IMR-90 (cell line): Measurements from ENCODE around the gene PTPN21. TPM values are rescaled to one million over a fixed set of nuclear protein-coding genes. Genes with fewer than 3 reads are reported as not detected.
A peak's percentile ranks its signal among the peaks of the same experiment; 100 is the strongest.

Experiments used
- ATAC-seq: fragments of 200-7000 bp; cut with Tn5 transposase; 2 replicates; pipeline ENCODE4 v1.9.1; 2020; ENCODE audit warnings: low read depth, mild to moderate bottlenecking, moderate library complexity
- BruUV-seq: library from RNA; stranded (reverse); fragments of 400-500 nt; replicated peaks from 2 replicates; lab custom pipeline; 2021; lab: Mats Ljungman, UMichigan
- CTCF ChIA-PET: fragments of 300-600 bp; formaldehyde crosslinking; extraction: SDS; loops from one replicate; lab custom pipeline; 2021; ENCODE audit warnings: antibody characterized with exemption; lab: Yijun Ruan, JAX
- POLR2A ChIA-PET: fragments of 300-600 bp; sonication (Branson Sonifier 250); formaldehyde crosslinking; loops from one replicate; lab custom pipeline; 2022; ENCODE audit warnings: antibody characterized with exemption; ENCODE audit not compliant: unreplicated experiment; lab: Charles Lee
- DNase-seq: peaks from one replicate; pipeline ENCODE4 v3.0.0; 2013
- H2AFZ ChIP-seq: replicated peaks from 2 replicates; pipeline ENCODE3; 2013; ENCODE audit warnings: low read length, mild to moderate bottlenecking; ENCODE audit not compliant: poor library complexity
- H2AK5ac ChIP-seq: 2 replicates; pipeline ENCODE4 v1.6.1; 2013; ENCODE audit warnings: low read depth, low read length, inconsistent platforms
- H2AK9ac ChIP-seq: replicated peaks from 2 replicates; pipeline ENCODE3; 2013; ENCODE audit warnings: mild to moderate bottlenecking, low read depth, low read length, moderate library complexity; ENCODE audit not compliant: poor library complexity
- H2BK120ac ChIP-seq: 2 replicates; pipeline ENCODE4 v1.6.1; 2013; ENCODE audit warnings: low read depth, low read length, inconsistent platforms
- H2BK15ac ChIP-seq: 3 replicates; pipeline ENCODE4 v1.6.1; 2013; ENCODE audit warnings: low read depth, low read length, inconsistent platforms
- H2BK20ac ChIP-seq: 2 replicates; pipeline ENCODE4 v1.6.1; 2013; ENCODE audit warnings: low read depth, mild to moderate bottlenecking, inconsistent platforms, low read length, moderate library complexity
- H2BK5ac ChIP-seq: 2 replicates; pipeline ENCODE4 v1.6.1; 2013; ENCODE audit warnings: mild to moderate bottlenecking, low read depth, low read length, inconsistent platforms; ENCODE audit not compliant: poor library complexity, severe bottlenecking
- H3K14ac ChIP-seq: replicated peaks from 2 replicates; pipeline ENCODE4 v1.6.1; 2013; ENCODE audit warnings: low read depth, low read length, inconsistent platforms
- H3K18ac ChIP-seq: 2 replicates; pipeline ENCODE4 v1.6.1; 2013; ENCODE audit warnings: low read depth, low read length, control low read depth
- H3K23ac ChIP-seq: 2 replicates; pipeline ENCODE4 v1.6.1; 2013; ENCODE audit warnings: low read depth, low read length, inconsistent platforms
- H3K27ac ChIP-seq: 2 replicates; pipeline ENCODE4 v1.5.1; 2013; ENCODE audit warnings: mild to moderate bottlenecking, control low read depth, low read length; ENCODE audit not compliant: insufficient read depth
- H3K27me3 ChIP-seq: 2 replicates; pipeline ENCODE4 v1.6.1; 2013; ENCODE audit warnings: low read length; ENCODE audit not compliant: control insufficient read depth, insufficient read depth
- H3K36me3 ChIP-seq: 2 replicates; pipeline ENCODE4 v1.6.1; 2013; ENCODE audit warnings: low read length, mixed read lengths; ENCODE audit not compliant: control insufficient read depth, insufficient read depth
- H3K4ac ChIP-seq: 2 replicates; pipeline ENCODE4 v1.6.1; 2013; ENCODE audit warnings: low read depth, low read length, inconsistent platforms
- H3K4me1 ChIP-seq: 2 replicates; pipeline ENCODE4 v1.6.1; 2013; ENCODE audit warnings: low read length, mixed read lengths; ENCODE audit not compliant: control insufficient read depth, insufficient read depth
- H3K4me2 ChIP-seq: 2 replicates; pipeline ENCODE4 v1.6.1; 2013; ENCODE audit warnings: low read depth, mild to moderate bottlenecking, control low read depth, low read length, moderate library complexity
- H3K4me3 ChIP-seq: 2 replicates; pipeline ENCODE4 v1.5.1; 2013; ENCODE audit warnings: low read depth, mild to moderate bottlenecking, control low read depth, low read length, moderate library complexity; ENCODE audit not compliant: insufficient read depth
- H3K56ac ChIP-seq: 2 replicates; pipeline ENCODE4 v1.6.1; 2013; ENCODE audit warnings: low read length, inconsistent platforms; ENCODE audit not compliant: insufficient read depth; ENCODE audit errors: extremely low read depth
- H3K79me1 ChIP-seq, 2 experiments: 2 replicates each; pipeline ENCODE4 v1.6.1; 2013; ENCODE audit warnings: low read length in 2 of 2, inconsistent platforms in 1 of 2, low read depth in 1 of 2
- H3K9ac ChIP-seq: 2 replicates; pipeline ENCODE4 v1.6.1; 2013; ENCODE audit warnings: low read depth, low read length, control low read depth
- H3K9me1 ChIP-seq: 2 replicates; pipeline ENCODE4 v1.6.1; 2013; ENCODE audit warnings: low read length, inconsistent platforms; ENCODE audit not compliant: insufficient read depth
- H3K9me3 ChIP-seq: 2 replicates; pipeline ENCODE4 v1.6.1; 2013; ENCODE audit warnings: low read length; ENCODE audit not compliant: control insufficient read depth, insufficient read depth
- H4K20me1 ChIP-seq: 2 replicates; pipeline ENCODE4 v1.6.1; 2013; ENCODE audit warnings: low read length, inconsistent platforms; ENCODE audit not compliant: insufficient read depth
- H4K5ac ChIP-seq: 2 replicates; pipeline ENCODE4 v1.6.1; 2013; ENCODE audit warnings: mild to moderate bottlenecking, low read depth, low read length, control low read depth
- H4K8ac ChIP-seq, 2 experiments: 2 replicates each; pipeline ENCODE4 v1.6.1; 2013; ENCODE audit warnings: low read depth in 2 of 2, low read length in 2 of 2, control low read depth in 1 of 2, inconsistent platforms in 1 of 2
- H4K91ac ChIP-seq: 2 replicates; pipeline ENCODE4 v1.6.1; 2013; ENCODE audit warnings: low read depth, low read length, inconsistent platforms; ENCODE audit not compliant: insufficient read depth
- MAZ ChIP-seq: IDR thresholded peaks from 2 replicates; pipeline ENCODE4 v1.6.1; 2012; ENCODE audit warnings: low read depth, mild to moderate bottlenecking, low read length, improper control_type of control experiment, moderate library complexity, borderline replicate concordance
- WGBS, 2 experiments: methylation state at CpG; one replicate each; pipeline versions ENCODE4 v1.1.5 to v1.1.7; 2013; ENCODE audit warnings: missing lambda C conversion rate in 2 of 2; ENCODE audit not compliant: insufficient read length in 1 of 2; ENCODE audit errors: extremely low coverage in 2 of 2; 5-methylcytosine and 5-hydroxymethylcytosine counted together
- dilution Hi-C: fragments of 300-500 bp; cut with HindIII; formaldehyde crosslinking; loops from one replicate; pipeline ENCODE4 v1.14.3; 2018; ENCODE audit warnings: low sequenced_read_pairs; ENCODE audit not compliant: unreplicated experiment
- in situ Hi-C: fragments of 300-500 bp; cut with MboI; formaldehyde crosslinking; loops from 3 replicates; pipeline ENCODE4 v1.14.3; 2019; ENCODE audit warnings: low sequenced_read_pairs, inconsistent platforms, mixed read lengths
- intact Hi-C: fragments of 100-400 bp; cut with micrococcal nuclease; formaldehyde crosslinking; loops from 2 replicates; pipeline ENCODE4 v1.10.0; 2022
- polyA plus RNA-seq, 3 experiments: library from polyadenylated mRNA; depleted of rRNA; stranded (reverse); fragments of >200 nt; gene quantifications; 2 replicates each; pipeline ENCODE4 v1.2.3, GENCODE V29; 2012; ENCODE audit warnings: low replicate concordance in 1 of 3
- total RNA-seq: library from RNA; depleted of rRNA; stranded (reverse); fragments of >200 nt; gene quantifications from 2 replicates; pipeline ENCODE4 v1.2.3, GENCODE V29; 2012
- TF ChIP-seq, protein P1 (sequence below): fragments of 150-350 bp; IDR thresholded peaks from 2 replicates; pipeline ENCODE4 v1.6.1; 2017; ENCODE audit warnings: mild to moderate bottlenecking, antibody characterized with exemption, low read length, low read depth
- TF ChIP-seq, protein P2 (sequence below): conservative IDR thresholded peaks from 2 replicates; pipeline ENCODE4 v1.5.1; 2012; ENCODE audit warnings: mild to moderate bottlenecking, low read depth, low read length, improper control_type of control experiment

Gene PTPN21
- total and polyA plus RNA-seq, 2 of the 4 experiments (the other 2 are of a cell fraction) = 10.4 to 10.7 TPM

DNA sequence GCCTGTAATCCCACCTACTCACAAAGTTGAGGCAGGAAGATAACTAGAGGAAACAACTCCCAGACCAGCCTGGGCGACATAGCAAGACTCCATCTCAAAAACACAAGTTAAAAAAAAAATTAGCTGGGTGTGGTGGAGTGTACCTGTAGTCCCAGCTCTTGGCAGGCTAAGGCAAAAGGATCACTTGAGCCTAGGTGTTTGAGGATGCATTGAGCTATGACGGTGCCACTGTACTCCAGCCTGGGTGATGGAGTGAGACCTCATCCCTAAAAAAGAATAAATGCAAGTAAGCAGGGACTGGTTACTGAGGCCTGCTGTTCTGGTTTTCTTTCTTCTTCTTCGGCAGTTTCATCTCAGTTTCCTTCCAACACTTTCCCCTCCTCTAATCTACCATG, 7.4 kb downstream of the PTPN21 start:
- no TSS peak for BruUV-seq
- 80% methylated on average over 1 of the region's 3 CpGs; no CpG with 5 or more reads in 1 of the 2 experiments for WGBS, 2 experiments
- Histone ChIP-seq H3K9ac (peak overlapping the region; percentile 65; the same call in 1 of the 2 replicates), H2AK9ac (no peak overlapping the region), H3K27me3 (no peaks in the 10 kb centered on the region), H3K23ac (no peak overlapping the region), H3K56ac (no peak overlapping the region), H3K4me3 (no peak overlapping the region), H3K14ac (no peak overlapping the region), H2AFZ (no peak overlapping the region), H4K5ac (no peak overlapping the region), H2AK5ac (no peak overlapping the region), H3K9me3 (no peaks in the 10 kb centered on the region), H3K79me1 (peaks cover 31 to 71% of the 10 kb centered on the region in 2 experiments), H3K9me1 (no peaks in the 10 kb centered on the region; the same call in 1 of the 2 replicates), H3K27ac (no peak overlapping the region), H2BK5ac (peak overlapping the region; percentile 28), H4K91ac (no peak overlapping the region), H2BK20ac (no peak overlapping the region), H4K20me1 (peaks cover 51% of the 10 kb centered on the region; the same call in 1 of the 2 replicates), H3K4me2 (no peak overlapping the region), H3K4ac (no peak overlapping the region), H3K18ac (no peak overlapping the region), H2BK120ac (no peak overlapping the region), H4K8ac (no peak overlapping the region), H3K36me3 (peaks cover 31% of the 10 kb centered on the region), H3K4me1 (peaks cover 4% of the 10 kb centered on the region; the same call in 1 of the 2 replicates), H2BK15ac (no peak overlapping the region)
- no peak for DNase-seq
- intact Hi-C loops (no loop called here), in situ Hi-C loops (loop anchor here (5.0 kb wide), 1 partner anchor 50 kb away; no protein-coding TSS in a partner anchor), dilution Hi-C loops (no loop called here)
- no peak for TF ChIP-seq MAZ
- TF ChIP-seq, protein P1, sequence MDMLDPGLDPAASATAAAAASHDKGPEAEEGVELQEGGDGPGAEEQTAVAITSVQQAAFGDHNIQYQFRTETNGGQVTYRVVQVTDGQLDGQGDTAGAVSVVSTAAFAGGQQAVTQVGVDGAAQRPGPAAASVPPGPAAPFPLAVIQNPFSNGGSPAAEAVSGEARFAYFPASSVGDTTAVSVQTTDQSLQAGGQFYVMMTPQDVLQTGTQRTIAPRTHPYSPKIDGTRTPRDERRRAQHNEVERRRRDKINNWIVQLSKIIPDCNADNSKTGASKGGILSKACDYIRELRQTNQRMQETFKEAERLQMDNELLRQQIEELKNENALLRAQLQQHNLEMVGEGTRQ = no peak
- TF ChIP-seq, protein P2, sequence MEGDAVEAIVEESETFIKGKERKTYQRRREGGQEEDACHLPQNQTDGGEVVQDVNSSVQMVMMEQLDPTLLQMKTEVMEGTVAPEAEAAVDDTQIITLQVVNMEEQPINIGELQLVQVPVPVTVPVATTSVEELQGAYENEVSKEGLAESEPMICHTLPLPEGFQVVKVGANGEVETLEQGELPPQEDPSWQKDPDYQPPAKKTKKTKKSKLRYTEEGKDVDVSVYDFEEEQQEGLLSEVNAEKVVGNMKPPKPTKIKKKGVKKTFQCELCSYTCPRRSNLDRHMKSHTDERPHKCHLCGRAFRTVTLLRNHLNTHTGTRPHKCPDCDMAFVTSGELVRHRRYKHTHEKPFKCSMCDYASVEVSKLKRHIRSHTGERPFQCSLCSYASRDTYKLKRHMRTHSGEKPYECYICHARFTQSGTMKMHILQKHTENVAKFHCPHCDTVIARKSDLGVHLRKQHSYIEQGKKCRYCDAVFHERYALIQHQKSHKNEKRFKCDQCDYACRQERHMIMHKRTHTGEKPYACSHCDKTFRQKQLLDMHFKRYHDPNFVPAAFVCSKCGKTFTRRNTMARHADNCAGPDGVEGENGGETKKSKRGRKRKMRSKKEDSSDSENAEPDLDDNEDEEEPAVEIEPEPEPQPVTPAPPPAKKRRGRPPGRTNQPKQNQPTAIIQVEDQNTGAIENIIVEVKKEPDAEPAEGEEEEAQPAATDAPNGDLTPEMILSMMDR = no peak
- ChIA-PET POLR2A (no interaction called here), CTCF (interaction anchor here (0.6 kb wide), 1 partner anchor 79 kb away, joined by 3 read pairs; no protein-coding TSS in a partner anchor)
- ATAC-seq = no peak
